ENCODE data around the gene GABRB2. TPM values are rescaled to one million over a fixed set of nuclear protein-coding genes. Genes with fewer than 3 reads are reported as not detected.

Gene GABRB2
- total RNA-seq, 1 experiment from 2014 or later: not detected

DNA sequence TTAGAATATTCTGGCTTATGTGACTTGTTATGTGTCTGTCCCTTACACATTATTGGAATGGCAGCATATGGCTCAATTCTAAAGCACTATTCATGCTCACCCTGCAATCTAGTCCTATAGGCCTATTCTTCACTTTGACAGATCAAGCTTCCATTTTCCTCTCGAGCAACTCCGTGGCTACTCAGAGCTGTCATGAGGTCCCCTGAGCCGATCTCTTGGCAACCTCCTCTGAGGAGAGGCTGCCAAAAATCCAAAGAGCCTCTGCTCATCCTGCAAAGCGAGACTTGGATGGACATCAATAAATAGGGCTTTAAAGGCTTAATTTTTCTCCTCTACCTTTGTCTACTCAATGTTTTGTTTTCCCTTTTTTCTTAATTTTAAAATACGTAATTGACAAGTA lies 163.8 kb downstream of the GABRB2 start:
- TF ChIP-seq TCF7L2 (IDR thresholded peaks at IDR 0.05; ENCODE audit: borderline replicate concordance, extremely low read depth, insufficient read depth, insufficient read length) (no peak), ZBTB33 (IDR thresholded peaks at IDR 0.05; ENCODE audit: extremely low read depth, insufficient replicate concordance, low read length) (no peak), ATF3 (IDR thresholded peaks at IDR 0.05) (no peak), POLR2AphosphoS5 (IDR thresholded peaks at IDR 0.05; ENCODE audit: low read depth, low read length) (no peak), JUND (IDR thresholded peaks at IDR 0.05) (no peak), REST (IDR thresholded peaks at IDR 0.05; ENCODE audit: low read depth) (no peak), SIN3A (IDR thresholded peaks at IDR 0.05; ENCODE audit: low read depth) (no peak)
- no peaks in the 10 kb centered on the region; a peak in 1 of 4 replicates for H3K36me3 ChIP-seq (ENCODE audit: control insufficient read depth in 1 of 2, insufficient read depth in 2 of 2, low read length in 2 of 2)
- ATAC-seq: no peak
- no TSS peak for BruUV-seq (replicated peaks)
- H3K4me1 ChIP-seq (ENCODE audit: control insufficient read depth in 1 of 2, insufficient read depth in 2 of 2, low read length in 2 of 2): no peaks in the 10 kb centered on the region
- no peaks in the 10 kb centered on the region; a peak in 1 of 4 replicates for H3K9me3 ChIP-seq (ENCODE audit: control insufficient read depth in 1 of 2, insufficient read depth in 1 of 2, low read depth in 1 of 2, low read length in 2 of 2)
- H3K9ac ChIP-seq (ENCODE audit: low read length): no peak overlapping the region
- CTCF ChIA-PET: no interaction called here
- DNase-seq (ENCODE audit: low read depth, low spot score): no peak
- intact Hi-C loops (cut with micrococcal nuclease): no loop called here
- POLR2A ChIA-PET: no interaction called here
- no peaks in the 10 kb centered on the region for H3K9me2 ChIP-seq (ENCODE audit: insufficient read depth)
- no peak overlapping the region for H3K4me3 ChIP-seq (replicated peaks in 1 of 2; ENCODE audit: low read depth in 1 of 2, low read length in 2 of 2)
- no peaks in the 10 kb centered on the region for H3K79me2 ChIP-seq (ENCODE audit: insufficient read depth, low read length)
- H4K20me1 ChIP-seq (ENCODE audit: insufficient read depth): no peaks in the 10 kb centered on the region
- H3K4me2 ChIP-seq (ENCODE audit: low read length): no peak overlapping the region
- RAD21 ChIA-PET (ENCODE audit: low non-redundant PET in 1 of 2, low total read pairs in 2 of 2, uncharacterized antibody in 2 of 2, unreplicated experiment in 2 of 2): no interaction called here
- H3K27ac ChIP-seq (ENCODE audit: low read depth, low read length): no peak overlapping the region
- no peak overlapping the region for H2AFZ ChIP-seq (ENCODE audit: low read depth, low read length, poor library complexity, severe bottlenecking)
- H3K27me3 ChIP-seq (ENCODE audit: insufficient read depth, low read length): no peaks in the 10 kb centered on the region
